HepG2 (cell line): ENCODE measurements around the gene CMIP. TPM values are rescaled to one million over a fixed set of nuclear protein-coding genes. Genes with fewer than 3 reads are reported as not detected.

Experiments used
- ARNT ChIP-seq: fragments of 450-650 bp; IDR thresholded peaks from 2 replicates; pipeline ENCODE4 v1.6.1; 2017
- BCL6 ChIP-seq: IDR thresholded peaks from 2 replicates; pipeline ENCODE4 v1.6.1; 2016; ENCODE audit warnings: missing genetic modification reagents, missing compliant biosample characterization
- BORCS8-MEF2B ChIP-seq: sonication (generic); formaldehyde crosslinking; IDR thresholded peaks from 2 replicates; pipeline ENCODE4 v1.8.0; 2022; ENCODE audit warnings: mild to moderate bottlenecking, missing genetic modification reagents
- HNRNPH1 ChIP-seq: fragments of 200-400 bp; formaldehyde crosslinking; optimal IDR thresholded peaks from 2 replicates; pipeline ENCODE3; 2017; ENCODE audit warnings: mild to moderate bottlenecking, low read depth, low read length
- HOXA9 ChIP-seq: sonication (generic); formaldehyde crosslinking; IDR thresholded peaks from 2 replicates; pipeline ENCODE4 v1.8.1; 2022; ENCODE audit warnings: missing genetic modification reagents, mild to moderate bottlenecking, moderate library complexity, borderline replicate concordance
- MXD3 ChIP-seq: IDR thresholded peaks from 2 replicates; pipeline ENCODE4 v1.6.1; 2016; ENCODE audit warnings: mild to moderate bottlenecking, missing biosample characterization, missing genetic modification reagents
- NCOA2 ChIP-seq: sonication (generic); formaldehyde crosslinking; IDR thresholded peaks from 2 replicates; pipeline ENCODE4 v1.8.0; 2022; ENCODE audit warnings: inconsistent platforms
- NFIC ChIP-seq: IDR thresholded peaks from 2 replicates; pipeline ENCODE4 v1.6.1; 2012; ENCODE audit warnings: mild to moderate bottlenecking, low read length, inconsistent platforms
- PTBP1 ChIP-seq: fragments of 200-400 bp; formaldehyde crosslinking; IDR thresholded peaks from 2 replicates; pipeline ENCODE4 v1.6.1; 2018; ENCODE audit warnings: low read length, low read depth; ENCODE audit not compliant: poor library complexity, severe bottlenecking
- ZC3H4 ChIP-seq: sonication (generic); formaldehyde crosslinking; IDR thresholded peaks from 2 replicates; pipeline ENCODE4 v1.4.0; 2020; ENCODE audit warnings: missing genetic modification reagents, borderline replicate concordance
- ZNF225 ChIP-seq: sonication (generic); formaldehyde crosslinking; IDR thresholded peaks from 2 replicates; pipeline ENCODE4 v1.4.0; 2020; ENCODE audit warnings: mild to moderate bottlenecking, missing genetic modification reagents
- ZNF691 ChIP-seq: sonication (generic); formaldehyde crosslinking; IDR thresholded peaks from 2 replicates; pipeline ENCODE4 v1.4.0; 2020; ENCODE audit warnings: missing genetic modification reagents, low read depth, mild to moderate bottlenecking, borderline replicate concordance
- ZNF841 ChIP-seq: sonication (generic); formaldehyde crosslinking; IDR thresholded peaks from 2 replicates; pipeline ENCODE4 v1.8.1; 2023; ENCODE audit warnings: missing genetic modification reagents, borderline replicate concordance
- polyA plus RNA-seq, 8 experiments: library from polyadenylated mRNA; depleted of rRNA in 3 of 8; stranded (reverse) in 7 of 8; unstranded in 1 of 8; fragments of >200 nt; fragmentation: Illumina TruSeq in 4 of 8; extraction: Trizol in 4 of 8; gene quantifications; 2 replicates each; pipeline versions ENCODE4 v1.2.1 to v1.2.3, GENCODE V29; 2011 to 2016; ENCODE audit warnings: low read depth in 4 of 8, missing spikeins in 1 of 8, mixed read lengths in 1 of 8; ENCODE audit not compliant: insufficient read depth in 1 of 8
- total RNA-seq, 5 experiments: library from RNA; depleted of rRNA; stranded (reverse); fragments of >200 nt; fragmentation: Illumina TruSeq; extraction: Trizol; gene quantifications; 2 replicates each; pipeline ENCODE4 v1.2.3, GENCODE V29; 2016; ENCODE audit warnings: low read depth in 1 of 5
- TF ChIP-seq, protein P1 (sequence below), 2 experiments: fragments of 450-650 bp in 1 of 2; sonication (generic) in 1 of 2; formaldehyde crosslinking in 1 of 2; IDR thresholded peaks; 2 replicates each; pipeline versions ENCODE4 v1.6.1 to v1.8.0; 2016 to 2022; ENCODE audit warnings: antibody characterized with exemption in 1 of 2, mild to moderate bottlenecking in 1 of 2, missing genetic modification reagents in 1 of 2
- TF ChIP-seq, protein P2 (sequence below): sonication (generic); formaldehyde crosslinking; IDR thresholded peaks from 2 replicates; pipeline ENCODE4 v1.4.0; 2020; ENCODE audit warnings: missing genetic modification reagents

CMIP gene
- total and polyA plus RNA-seq, 2 of the 13 experiments (the other 11 are each of a cell fraction or from before 2014, with no cell fraction given), result 10.9 to 18.1 TPM

DNA sequence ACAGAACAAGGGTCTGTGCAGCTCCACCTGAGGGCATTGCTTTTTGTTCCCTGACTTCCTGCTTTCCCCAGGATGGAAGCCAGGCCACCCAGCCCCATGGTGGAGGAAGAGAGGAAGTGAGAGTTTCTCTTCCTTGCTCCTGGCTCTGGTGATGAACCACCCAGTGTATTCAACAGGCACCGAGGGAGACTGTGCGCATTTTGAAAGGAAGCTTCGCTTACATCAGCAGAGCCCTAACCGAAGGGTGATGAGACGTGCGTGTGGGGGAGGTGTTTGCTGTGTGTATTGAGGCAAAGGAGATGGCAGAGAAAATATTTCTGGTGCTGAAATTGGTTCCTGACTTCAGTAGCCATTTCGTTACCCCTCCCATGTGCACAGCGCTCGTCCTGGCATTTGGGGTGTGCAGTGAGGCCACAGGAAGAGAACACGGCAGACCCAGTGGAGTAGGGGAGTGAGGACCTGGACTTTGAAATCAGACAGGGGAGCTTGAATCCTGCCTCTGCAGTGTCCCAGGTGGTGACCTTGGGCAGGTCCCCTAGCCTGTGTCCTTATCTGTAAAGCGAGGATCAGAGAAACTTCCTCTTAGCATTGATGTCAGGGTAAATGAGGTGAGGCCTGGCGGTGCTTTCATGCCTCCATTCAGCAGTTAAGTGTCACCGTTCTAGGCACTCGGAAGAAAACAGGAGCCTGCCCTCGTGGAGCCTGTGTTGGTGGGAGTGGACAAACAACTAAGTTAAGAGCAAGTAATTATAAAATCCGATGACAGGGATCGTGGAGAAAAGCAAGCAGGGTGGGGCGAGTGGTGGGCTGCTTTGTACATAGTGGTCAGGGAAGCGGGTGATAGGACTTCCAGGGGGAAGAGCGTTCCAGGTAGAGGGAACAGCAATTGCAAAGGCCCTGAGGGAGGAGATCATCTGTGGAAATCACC lies 7.4 kb downstream of the CMIP start (continued):
- TF ChIP-seq ZNF225 (CRISPR knock-in tag) (peak; percentile 47; the same call in 1 of the 2 replicates), NCOA2 (CRISPR knock-in tag) (peak; percentile 98), HNRNPH1 (no peak), BORCS8-MEF2B (CRISPR knock-in tag) (peak; percentile 63; the same call in 1 of the 2 replicates), PTBP1 (no peak), HOXA9 (peak; percentile 73), MXD3 (no peak; the same call in 1 of the 2 replicates), ZNF841 (CRISPR knock-in tag) (no peak; the same call in 1 of the 2 replicates), NFIC (peak; percentile 87; the same call in 1 of the 2 replicates), ARNT (no peak), BCL6 (CRISPR knock-in tag) (peak; percentile 96), ZNF691 (peak; percentile 95; the same call in 1 of the 2 replicates), ZC3H4 (CRISPR knock-in tag) (peak; percentile 69; the same call in 1 of the 2 replicates)
- TF ChIP-seq, protein P1, sequence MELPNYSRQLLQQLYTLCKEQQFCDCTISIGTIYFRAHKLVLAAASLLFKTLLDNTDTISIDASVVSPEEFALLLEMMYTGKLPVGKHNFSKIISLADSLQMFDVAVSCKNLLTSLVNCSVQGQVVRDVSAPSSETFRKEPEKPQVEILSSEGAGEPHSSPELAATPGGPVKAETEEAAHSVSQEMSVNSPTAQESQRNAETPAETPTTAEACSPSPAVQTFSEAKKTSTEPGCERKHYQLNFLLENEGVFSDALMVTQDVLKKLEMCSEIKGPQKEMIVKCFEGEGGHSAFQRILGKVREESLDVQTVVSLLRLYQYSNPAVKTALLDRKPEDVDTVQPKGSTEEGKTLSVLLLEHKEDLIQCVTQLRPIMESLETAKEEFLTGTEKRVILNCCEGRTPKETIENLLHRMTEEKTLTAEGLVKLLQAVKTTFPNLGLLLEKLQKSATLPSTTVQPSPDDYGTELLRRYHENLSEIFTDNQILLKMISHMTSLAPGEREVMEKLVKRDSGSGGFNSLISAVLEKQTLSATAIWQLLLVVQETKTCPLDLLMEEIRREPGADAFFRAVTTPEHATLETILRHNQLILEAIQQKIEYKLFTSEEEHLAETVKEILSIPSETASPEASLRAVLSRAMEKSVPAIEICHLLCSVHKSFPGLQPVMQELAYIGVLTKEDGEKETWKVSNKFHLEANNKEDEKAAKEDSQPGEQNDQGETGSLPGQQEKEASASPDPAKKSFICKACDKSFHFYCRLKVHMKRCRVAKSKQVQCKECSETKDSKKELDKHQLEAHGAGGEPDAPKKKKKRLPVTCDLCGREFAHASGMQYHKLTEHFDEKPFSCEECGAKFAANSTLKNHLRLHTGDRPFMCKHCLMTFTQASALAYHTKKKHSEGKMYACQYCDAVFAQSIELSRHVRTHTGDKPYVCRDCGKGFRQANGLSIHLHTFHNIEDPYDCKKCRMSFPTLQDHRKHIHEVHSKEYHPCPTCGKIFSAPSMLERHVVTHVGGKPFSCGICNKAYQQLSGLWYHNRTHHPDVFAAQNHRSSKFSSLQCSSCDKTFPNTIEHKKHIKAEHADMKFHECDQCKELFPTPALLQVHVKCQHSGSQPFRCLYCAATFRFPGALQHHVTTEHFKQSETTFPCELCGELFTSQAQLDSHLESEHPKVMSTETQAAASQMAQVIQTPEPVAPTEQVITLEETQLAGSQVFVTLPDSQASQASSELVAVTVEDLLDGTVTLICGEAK (IDR thresholded peaks at IDR 0.05), result no peak
- TF ChIP-seq, protein P1 (CRISPR knock-in tag; IDR thresholded peaks at IDR 0.05), result peak; percentile 77; the same call in 1 of the 2 replicates
- TF ChIP-seq, protein P2, sequence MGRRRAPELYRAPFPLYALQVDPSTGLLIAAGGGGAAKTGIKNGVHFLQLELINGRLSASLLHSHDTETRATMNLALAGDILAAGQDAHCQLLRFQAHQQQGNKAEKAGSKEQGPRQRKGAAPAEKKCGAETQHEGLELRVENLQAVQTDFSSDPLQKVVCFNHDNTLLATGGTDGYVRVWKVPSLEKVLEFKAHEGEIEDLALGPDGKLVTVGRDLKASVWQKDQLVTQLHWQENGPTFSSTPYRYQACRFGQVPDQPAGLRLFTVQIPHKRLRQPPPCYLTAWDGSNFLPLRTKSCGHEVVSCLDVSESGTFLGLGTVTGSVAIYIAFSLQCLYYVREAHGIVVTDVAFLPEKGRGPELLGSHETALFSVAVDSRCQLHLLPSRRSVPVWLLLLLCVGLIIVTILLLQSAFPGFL, result no peak
